HEK293T (cell line): ENCODE measurements around the gene PRSS38.

Source experiments
- CTCF ChIA-PET: fragments of 350-600 bp; formaldehyde crosslinking; extraction: SDS; loops from one replicate; lab custom pipeline; 2021; ENCODE audit warnings: antibody characterized with exemption, inconsistent platforms; lab: Yijun Ruan, JAX
- POLR2A ChIA-PET: fragments of 350-600 bp; formaldehyde crosslinking; extraction: SDS; loops from one replicate; lab custom pipeline; 2020; ENCODE audit warnings: antibody characterized with exemption, inconsistent platforms; lab: Yijun Ruan, JAX
- DNase-seq: peaks from one replicate; pipeline ENCODE4 v3.0.0; 2012; ENCODE audit warnings: mixed read lengths; ENCODE audit errors: extremely low spot score
- ARNT ChIP-seq: fragments of 450-650 bp; IDR thresholded peaks from 2 replicates; pipeline ENCODE4 v1.6.1; 2017; ENCODE audit warnings: mild to moderate bottlenecking
- BHLHE40 ChIP-seq: fragments of 450-650 bp; IDR thresholded peaks from 2 replicates; pipeline ENCODE4 v1.6.1; 2016; ENCODE audit warnings: mild to moderate bottlenecking, moderate library complexity, borderline replicate concordance
- CTBP1 ChIP-seq: fragments of 450-650 bp; IDR thresholded peaks from 2 replicates; pipeline ENCODE4 v1.6.1; 2016; ENCODE audit warnings: borderline replicate concordance
- ELF4 ChIP-seq: fragments of 450-650 bp; IDR thresholded peaks from 2 replicates; pipeline ENCODE4 v1.6.1; 2017; ENCODE audit warnings: antibody characterized with exemption
- FOXA1 ChIP-seq: fragments of 450-650 bp; IDR thresholded peaks from 2 replicates; pipeline ENCODE4 v1.6.1; 2016; ENCODE audit warnings: mild to moderate bottlenecking
- FOXK2 ChIP-seq: fragments of 450-650 bp; IDR thresholded peaks from 2 replicates; pipeline ENCODE4 v1.6.1; 2016; ENCODE audit warnings: mild to moderate bottlenecking
- FOXM1 ChIP-seq: fragments of 450-650 bp; IDR thresholded peaks from 2 replicates; pipeline ENCODE4 v1.6.1; 2017; ENCODE audit warnings: mild to moderate bottlenecking, borderline replicate concordance
- HDGF ChIP-seq: fragments of 450-650 bp; IDR thresholded peaks from 2 replicates; pipeline ENCODE4 v1.6.1; 2017; ENCODE audit warnings: antibody characterized with exemption, borderline replicate concordance
- L3MBTL2 ChIP-seq: fragments of 450-650 bp; conservative IDR thresholded peaks from 2 replicates; pipeline ENCODE4 v1.6.1; 2016; ENCODE audit warnings: mild to moderate bottlenecking
- LEF1 ChIP-seq: fragments of 450-650 bp; IDR thresholded peaks from 2 replicates; pipeline ENCODE4 v1.6.1; 2017; ENCODE audit warnings: mild to moderate bottlenecking, borderline replicate concordance
- NFRKB ChIP-seq: fragments of 450-650 bp; IDR thresholded peaks from 2 replicates; pipeline ENCODE4 v1.6.1; 2016; ENCODE audit warnings: mild to moderate bottlenecking, moderate library complexity
- SP1 ChIP-seq: fragments of 450-650 bp; IDR thresholded peaks from 2 replicates; pipeline ENCODE4 v1.6.1; 2017
- SUZ12 ChIP-seq: fragments of 450-650 bp; IDR thresholded peaks from 2 replicates; pipeline ENCODE4 v1.6.1; 2016; ENCODE audit warnings: mild to moderate bottlenecking
- TARDBP ChIP-seq: fragments of 450-650 bp; IDR thresholded peaks from 2 replicates; pipeline ENCODE4 v1.6.1; 2016
- ZNF384 ChIP-seq: fragments of 450-650 bp; IDR thresholded peaks from 2 replicates; pipeline ENCODE4 v1.6.1; 2016
- TF ChIP-seq, protein P1 (sequence below): fragments of 450-650 bp; IDR thresholded peaks from 2 replicates; pipeline ENCODE4 v1.6.1; 2016

PRSS38 gene

DNA sequence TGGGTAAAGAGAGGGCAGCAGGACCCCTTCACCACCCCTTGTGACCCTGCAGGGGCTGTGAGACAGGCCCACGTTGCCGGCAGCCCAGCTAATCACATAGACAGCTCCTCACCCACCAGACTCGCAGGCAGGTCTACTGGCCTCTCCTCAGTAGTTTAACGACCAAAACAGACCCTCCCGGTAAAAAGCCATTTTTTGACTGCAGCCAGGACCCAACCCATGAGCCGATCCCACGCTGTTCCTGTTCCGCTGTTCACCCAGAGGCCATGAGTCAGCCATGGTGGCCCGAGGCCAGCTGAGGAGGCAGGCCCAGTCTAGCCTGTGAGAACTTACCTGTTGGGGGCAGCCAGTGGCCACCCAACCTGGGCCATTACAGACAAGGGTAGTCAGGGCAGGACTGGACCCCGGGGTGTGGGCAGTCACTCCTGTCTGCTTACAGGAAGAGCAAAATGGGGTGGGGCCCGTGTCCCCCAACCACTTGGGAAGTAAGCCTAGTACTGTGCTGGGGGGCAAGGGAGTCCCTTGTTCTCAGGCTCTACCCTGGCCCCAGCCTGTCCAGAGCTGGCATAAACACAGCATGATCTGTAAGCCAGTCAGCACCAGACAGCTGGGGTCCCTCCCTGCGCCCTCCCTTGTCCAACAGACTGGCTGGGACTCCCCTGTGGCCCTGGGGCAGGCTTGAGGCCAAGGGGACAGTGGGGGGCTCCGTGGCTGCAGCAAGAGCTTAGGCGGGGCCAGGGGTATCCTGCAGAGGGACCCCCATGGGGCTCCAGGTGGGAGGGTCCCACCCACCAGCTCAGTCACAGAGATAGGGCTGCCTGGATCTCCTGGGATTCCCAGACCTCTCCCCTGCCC is 70.4 kb downstream of the PRSS38 start:
- ChIA-PET POLR2A (interaction anchor here (1.1 kb wide), 1 partner anchor 155 kb away, joined by 3 read pairs; no protein-coding TSS in a partner anchor), CTCF (no interaction called here)
- no peak for DNase-seq

DNA sequence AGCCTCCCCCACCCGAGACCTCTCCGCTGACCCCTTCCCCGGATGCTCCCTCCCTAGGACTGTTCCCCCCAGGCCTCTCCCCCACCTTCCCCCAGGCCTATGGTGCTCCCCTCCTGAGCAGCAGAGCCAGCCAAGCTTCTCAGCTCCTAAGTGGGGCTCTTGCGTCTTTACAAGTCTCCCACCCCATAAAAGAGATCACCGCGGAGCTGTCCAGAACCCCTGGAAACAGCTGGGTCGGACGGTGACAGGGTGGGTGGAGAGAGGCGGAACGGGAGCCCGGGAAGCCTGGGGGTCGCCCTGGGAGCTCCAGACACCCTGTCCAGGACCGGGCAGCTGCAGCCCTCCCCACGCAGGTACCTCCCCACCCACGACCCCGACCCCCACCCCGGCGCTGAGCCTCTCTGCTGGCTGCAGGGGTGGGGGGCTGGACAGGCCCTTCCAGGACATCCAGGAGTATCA is 71.1 kb downstream of the PRSS38 start:
- DNase-seq = no peak
- ChIA-PET CTCF (no interaction called here), POLR2A (interaction anchor here (1.1 kb wide), 1 partner anchor 156 kb away, joined by 3 read pairs; no protein-coding TSS in a partner anchor)
- TF ChIP-seq L3MBTL2 = no peak
- TF ChIP-seq, protein P1, sequence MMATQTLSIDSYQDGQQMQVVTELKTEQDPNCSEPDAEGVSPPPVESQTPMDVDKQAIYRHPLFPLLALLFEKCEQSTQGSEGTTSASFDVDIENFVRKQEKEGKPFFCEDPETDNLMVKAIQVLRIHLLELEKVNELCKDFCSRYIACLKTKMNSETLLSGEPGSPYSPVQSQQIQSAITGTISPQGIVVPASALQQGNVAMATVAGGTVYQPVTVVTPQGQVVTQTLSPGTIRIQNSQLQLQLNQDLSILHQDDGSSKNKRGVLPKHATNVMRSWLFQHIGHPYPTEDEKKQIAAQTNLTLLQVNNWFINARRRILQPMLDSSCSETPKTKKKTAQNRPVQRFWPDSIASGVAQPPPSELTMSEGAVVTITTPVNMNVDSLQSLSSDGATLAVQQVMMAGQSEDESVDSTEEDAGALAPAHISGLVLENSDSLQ = no peak
- TF ChIP-seq LEF1 = no peak
- no peak for TF ChIP-seq FOXM1
- no peak for TF ChIP-seq HDGF
- TF ChIP-seq NFRKB = no peak
- TF ChIP-seq ARNT = no peak
- TF ChIP-seq SUZ12 = no peak
- no peak for TF ChIP-seq ZNF384
- TF ChIP-seq SP1 = no peak
- no peak for TF ChIP-seq FOXK2
- no peak for TF ChIP-seq FOXA1
- no peak for TF ChIP-seq ELF4
- no peak for TF ChIP-seq CTBP1
- TF ChIP-seq BHLHE40 = no peak
- TF ChIP-seq TARDBP = no peak

More for the DNA sequence above, 70.4 kb downstream of the PRSS38 start:
- no peak for TF ChIP-seq ELF4
- TF ChIP-seq L3MBTL2 = no peak
- TF ChIP-seq FOXA1 = no peak
- TF ChIP-seq SP1 = no peak
- TF ChIP-seq BHLHE40 = no peak
- TF ChIP-seq CTBP1 = no peak

DNA sequence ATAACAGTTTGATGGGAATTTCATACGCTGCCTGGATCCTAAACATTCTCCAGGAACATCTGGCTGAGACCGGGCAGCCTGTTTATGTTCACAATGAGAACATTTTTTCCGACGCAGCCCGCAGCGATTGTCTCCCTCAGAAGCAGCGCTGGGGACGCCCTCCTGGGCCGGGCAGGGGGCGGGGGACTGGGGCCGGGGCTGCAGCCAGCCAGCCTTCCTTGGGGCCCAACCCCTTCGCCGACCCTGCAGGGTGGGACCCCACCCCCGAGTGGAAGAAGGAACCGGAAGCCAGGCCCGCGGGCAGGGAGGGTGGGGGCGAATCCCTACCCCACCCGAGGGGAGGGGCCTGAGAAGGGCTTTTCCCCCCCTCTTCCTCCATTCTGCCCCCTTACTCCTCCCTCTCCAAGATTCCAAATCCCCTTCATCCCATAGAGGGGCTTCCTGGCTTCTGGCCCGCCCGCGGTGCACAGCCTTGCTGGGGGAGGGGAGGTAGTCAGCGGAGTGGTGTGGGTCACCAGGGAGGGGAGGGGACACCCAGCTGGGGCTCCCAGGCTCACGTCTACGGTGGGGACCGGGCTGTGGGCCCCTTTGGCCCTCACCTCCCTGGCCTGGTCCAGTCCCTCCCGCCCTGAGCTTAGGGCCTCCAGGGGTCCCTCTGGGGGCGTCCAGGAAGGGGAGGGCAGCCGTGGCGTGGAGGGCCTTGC is 71.7 kb downstream of the PRSS38 start:
- no peak for DNase-seq
- POLR2A ChIA-PET = interaction anchor here (1.1 kb wide), 1 partner anchor 156 kb away, joined by 3 read pairs; no protein-coding TSS in a partner anchor
- CTCF ChIA-PET = no interaction called here
- TF ChIP-seq TARDBP (no peak), FOXK2 (no peak), ZNF384 (no peak), HDGF (no peak), L3MBTL2 (no peak), SP1 (no peak), SUZ12 (no peak), LEF1 (no peak), ELF4 (no peak), CTBP1 (no peak)
- TF ChIP-seq, protein P1 = no peak

DNA sequence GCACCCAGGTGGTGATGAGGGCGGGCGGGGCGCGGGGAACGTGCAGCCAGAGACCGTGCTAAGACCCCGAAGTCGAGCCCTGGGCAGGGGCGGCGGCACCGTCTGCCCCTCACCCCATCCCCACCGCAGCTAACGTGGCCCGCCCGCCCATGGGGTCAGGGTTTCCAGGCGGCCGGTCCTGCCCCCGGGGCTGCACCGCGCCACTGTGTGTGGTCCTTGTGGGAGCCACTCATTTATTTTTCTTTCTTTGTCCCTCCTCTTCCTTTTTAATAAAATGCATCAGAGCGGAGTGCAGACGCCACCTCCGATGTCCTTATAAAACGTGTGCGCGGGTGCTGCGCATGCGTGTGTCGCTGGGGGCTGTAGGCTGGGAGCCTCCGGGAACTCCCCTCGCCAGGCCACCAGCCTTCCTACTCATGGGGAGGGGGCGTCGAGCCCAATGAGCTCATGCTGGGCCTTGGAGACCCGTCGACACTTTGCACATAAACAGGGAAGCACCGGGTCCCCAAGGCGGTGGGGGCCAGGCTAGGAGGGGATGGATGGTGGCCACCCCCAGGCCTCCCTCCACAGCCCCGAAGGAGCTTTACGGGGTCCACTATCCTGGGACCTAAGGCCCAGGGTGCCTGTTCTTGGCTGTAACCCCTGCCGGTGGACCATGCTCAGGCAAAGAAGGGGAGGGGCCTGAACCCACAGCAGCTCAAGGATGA is 72.4 kb downstream of the PRSS38 start:
- no peak for TF ChIP-seq TARDBP
- no peak for TF ChIP-seq HDGF
- TF ChIP-seq, protein P1 = no peak
- TF ChIP-seq SUZ12 = no peak
- TF ChIP-seq CTBP1 = no peak
- no peak for TF ChIP-seq ZNF384
- no peak for TF ChIP-seq FOXA1
- no peak for TF ChIP-seq BHLHE40
- ChIA-PET CTCF (no interaction called here), POLR2A (no interaction called here)
- DNase-seq = no peak

DNA sequence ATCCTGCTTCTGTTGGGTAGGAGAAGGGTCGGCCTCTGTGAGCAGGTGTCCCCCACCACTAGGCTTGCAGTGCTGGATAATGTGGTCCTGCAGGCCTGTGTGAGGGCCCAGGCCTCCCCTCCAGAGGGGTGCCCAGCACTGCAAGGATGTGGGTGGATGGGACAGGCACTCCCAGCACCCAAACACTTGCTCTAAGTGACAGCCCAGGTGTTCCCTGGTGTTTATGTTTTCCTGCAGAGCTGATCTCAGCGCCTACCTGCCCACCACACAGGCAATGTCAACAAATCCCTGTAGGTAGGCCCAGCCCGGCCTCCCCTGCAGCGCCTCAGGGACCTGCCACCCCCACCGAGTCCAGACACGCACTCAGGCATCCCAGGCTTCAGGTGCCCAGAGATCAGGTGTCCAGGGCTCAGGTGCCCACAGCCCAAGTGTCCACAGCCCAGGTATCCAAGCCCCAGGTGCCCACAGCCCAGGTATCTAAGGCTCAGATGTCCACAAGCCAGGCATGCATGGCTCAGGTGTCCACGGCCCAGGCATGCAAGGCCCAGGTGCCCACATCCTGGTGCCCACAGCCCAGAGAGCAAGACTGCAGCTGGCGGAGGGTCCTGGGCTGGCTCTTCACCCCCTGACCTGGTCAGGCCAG is 73.0 kb downstream of the PRSS38 start:
- CTCF ChIA-PET = no interaction called here
- POLR2A ChIA-PET = no interaction called here
- DNase-seq = no peak
- TF ChIP-seq LEF1 (no peak), FOXK2 (no peak), NFRKB (no peak), FOXM1 (no peak), L3MBTL2 (no peak), FOXA1 (no peak)
- TF ChIP-seq, protein P1 = no peak
